Daoy (cell line): Measurements from ENCODE around the gene SLC52A3. TPM values are rescaled to one million over a fixed set of nuclear protein-coding genes. Genes with fewer than 3 reads are reported as not detected.
A peak's percentile ranks its signal among the peaks of the same experiment; 100 is the strongest.
"Not testable (repeated sequence)": the region's sequence is repeated elsewhere in the genome, so short reads cannot be mapped to it uniquely, and the experiment has no call there.

Experiments used
- DNase-seq: peaks from one replicate; pipeline ENCODE4 v3.0.0-alpha.2; 2015; ENCODE audit warnings: low read depth
- total RNA-seq: library from RNA; depleted of rRNA; stranded (reverse); fragments of >200 nt; shearing (Covaris generic); gene quantifications from 2 replicates; pipeline ENCODE4 v1.2.3, GENCODE V29; 2014; rRNA removed

Gene SLC52A3
- total RNA-seq, 1 experiment from 2014 or later, result 3.6 TPM

DNA sequence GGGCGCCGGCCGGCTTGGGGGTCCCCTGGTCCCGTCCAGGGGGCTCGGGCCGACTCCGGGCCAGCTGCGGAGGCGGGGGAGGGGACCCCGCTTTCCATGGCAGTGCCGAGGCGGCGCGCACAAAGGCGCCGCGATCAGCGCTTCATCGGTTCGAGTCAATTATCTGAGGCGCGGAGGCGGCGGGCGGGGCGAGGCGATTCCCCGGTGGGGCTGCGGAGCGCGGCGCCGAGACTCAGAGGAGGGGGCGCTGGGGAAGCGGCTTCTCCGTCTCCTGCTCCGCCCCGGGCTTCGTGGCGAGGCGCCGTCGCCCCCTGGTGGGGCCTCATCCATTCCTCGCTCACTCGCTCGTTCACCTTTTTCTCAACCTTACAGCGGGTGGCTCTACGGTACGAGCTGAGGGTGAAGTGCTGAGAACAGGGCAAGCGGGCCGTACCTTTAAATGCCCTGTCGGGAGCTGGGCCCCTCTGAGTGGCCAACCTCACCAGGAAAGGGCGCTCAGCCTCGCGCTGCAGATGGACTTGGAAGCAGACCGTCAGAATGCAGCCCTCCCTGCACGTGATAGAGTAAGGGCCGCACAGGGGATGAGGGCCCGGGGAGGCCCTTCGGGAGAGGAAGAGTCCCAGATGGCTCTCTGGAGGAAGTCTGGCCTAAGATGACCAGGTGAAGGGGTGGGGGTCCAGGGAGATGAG lies 39.9 kb downstream of the SLC52A3 start:
- DNase-seq, result peak; percentile 74

- no peak for DNase-seq
Measured at GRCh38 chr20:726160-726559, 42.1 kb downstream of the SLC52A3 start.

- DNase-seq, result no peak
Measured at GRCh38 chr20:725491-725890, 42.8 kb downstream of the SLC52A3 start.

DNA sequence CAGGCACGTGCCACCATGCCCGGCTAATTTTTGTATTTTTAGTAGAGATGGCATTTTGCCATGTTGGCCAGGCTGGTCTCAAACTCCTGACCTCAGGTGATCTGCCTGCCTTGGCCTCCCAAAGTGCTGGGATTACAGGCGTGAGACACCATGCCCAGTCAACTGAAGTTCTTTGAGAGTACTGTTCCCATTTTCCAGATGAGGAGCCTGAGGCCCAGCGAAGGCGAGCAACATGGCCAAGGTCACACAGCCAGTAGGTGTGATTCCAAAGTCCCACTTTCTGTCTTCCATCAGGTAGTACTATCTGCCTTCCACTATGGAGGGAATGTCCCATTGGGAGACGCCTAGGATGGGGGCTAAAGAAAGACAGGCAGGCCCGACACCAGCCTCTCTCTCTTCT lies 43.5 kb downstream of the SLC52A3 start:
- not testable (repeated sequence) for DNase-seq

DNA sequence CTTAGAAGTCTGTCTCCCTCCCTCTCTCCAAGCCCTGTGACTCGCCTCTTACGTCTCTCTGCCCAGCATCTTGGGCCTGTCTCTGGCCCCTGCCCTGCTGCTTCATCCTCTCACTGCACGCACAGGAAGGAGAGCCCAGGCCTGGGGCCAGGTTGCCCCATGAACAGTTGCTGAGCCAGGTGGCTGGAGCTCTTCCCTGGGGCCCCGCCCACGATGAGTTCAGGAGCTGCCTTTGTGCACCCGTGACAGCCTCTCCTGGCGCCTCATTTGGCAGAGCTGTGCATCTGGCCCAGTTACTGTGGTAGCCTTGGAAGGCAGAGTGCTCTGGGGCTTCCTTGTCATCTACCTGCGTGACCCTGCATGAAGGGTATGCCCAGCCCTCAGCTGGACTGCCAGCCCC lies 44.5 kb downstream of the SLC52A3 start:
- DNase-seq, result no peak

- no peak for DNase-seq
Measured at GRCh38 chr20:722822-723644, 45.3 kb downstream of the SLC52A3 start.

DNA sequence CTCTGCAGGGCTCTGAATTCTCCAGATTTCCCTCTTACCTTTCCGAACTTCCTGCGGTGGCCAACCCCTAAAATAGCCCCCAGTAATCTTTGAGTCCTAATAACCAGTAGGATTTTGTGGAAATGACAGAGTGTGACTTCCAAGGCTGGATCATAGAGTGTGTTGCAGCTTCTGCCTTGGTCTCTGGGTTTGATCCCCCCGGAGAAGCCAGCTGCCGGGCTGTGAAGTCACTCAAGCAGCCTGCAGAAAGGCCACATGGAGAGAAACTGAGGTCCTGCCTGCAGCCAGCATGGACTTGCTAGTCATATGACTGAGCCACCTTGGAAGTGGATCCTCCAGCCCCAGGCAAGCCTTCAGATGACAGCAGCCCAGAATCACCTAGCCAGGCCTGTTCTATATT lies 46.4 kb downstream of the SLC52A3 start:
- no peak for DNase-seq

- DNase-seq, result no peak
Measured at GRCh38 chr20:719816-720215, 48.5 kb downstream of the SLC52A3 start.

GRCh38 chr20:719068-719467 lies 49.2 kb downstream of the SLC52A3 start:
- DNase-seq, result no peak

DNA sequence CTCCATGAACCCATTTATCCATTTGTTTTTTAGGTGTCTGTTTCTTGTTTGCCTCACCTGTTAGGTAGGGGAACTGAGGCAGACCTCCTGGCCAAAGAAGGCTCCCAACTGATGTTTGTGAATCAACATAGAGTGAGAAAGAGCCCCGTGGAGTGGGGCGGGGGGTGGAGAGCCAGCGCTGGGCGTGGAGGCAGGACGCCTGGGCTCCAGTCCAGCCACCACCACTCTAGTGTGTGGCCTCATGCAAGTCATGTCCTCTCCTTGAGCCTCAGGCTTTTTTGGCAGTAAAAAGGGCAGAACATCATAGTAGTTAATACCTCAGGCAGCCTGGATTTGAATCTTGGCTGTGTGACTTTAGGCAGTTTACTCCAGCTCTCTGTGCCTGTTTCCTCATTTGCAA lies 50.5 kb downstream of the SLC52A3 start:
- DNase-seq, result no peak

DNA sequence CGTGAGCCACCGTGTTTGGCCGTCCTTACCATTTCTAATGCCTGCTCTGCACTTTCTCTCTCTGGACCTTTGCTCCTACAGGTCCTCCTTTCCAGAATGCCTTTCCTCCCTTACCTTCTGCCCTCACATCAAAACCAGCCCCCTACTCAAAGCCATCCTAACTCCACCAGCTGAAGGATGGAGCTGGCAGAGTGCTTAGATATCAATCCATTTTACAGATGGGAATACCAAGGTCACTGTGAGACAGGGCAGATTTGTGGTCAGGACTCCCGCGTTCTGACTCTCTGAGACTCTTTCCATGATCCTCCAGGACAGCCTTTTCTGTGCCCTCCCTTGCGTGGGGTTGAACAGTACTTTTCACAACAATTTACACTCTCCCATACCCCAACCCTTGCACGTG lies 51.0 kb downstream of the SLC52A3 start:
- no peak for DNase-seq

DNA sequence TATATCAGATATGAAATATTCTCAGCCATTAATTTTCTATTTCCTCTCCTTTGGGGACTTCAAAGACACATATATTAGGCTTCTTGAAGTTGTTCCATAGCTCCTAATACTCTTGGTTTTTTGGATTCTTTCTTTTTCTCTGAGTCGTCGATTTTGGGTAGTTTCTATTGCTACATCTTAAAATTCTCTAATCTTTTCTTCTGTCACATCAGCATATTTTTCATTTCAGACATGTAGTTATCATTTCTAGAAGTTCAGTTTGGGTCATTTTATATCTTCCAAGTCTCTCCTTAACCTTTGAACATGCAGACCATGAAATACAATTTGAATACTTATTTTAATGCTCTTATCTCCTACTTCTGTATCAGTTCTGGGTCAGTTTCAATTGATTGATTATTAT lies 53.8 kb downstream of the SLC52A3 start:
- no peak for DNase-seq

- DNase-seq, result no peak
Measured at GRCh38 chr20:711576-711975, 56.7 kb downstream of the SLC52A3 start.

GRCh38 chr20:710780-711450 lies 57.4 kb downstream of the SLC52A3 start:
- DNase-seq, result no peak

Other genes starting within 250 kb of the SLC52A3 start
- 123 and 154 TPM in 2 replicates for gene CSNK2A1, start 224.7 kb downstream of the SLC52A3 start, total RNA-seq
- gene TCF15, start 158.2 kb downstream of the SLC52A3 start, total RNA-seq, result 0.18 and 1.0 TPM in 2 replicates
- gene SRXN1, start 115.3 kb downstream of the SLC52A3 start, total RNA-seq, result 66.1 and 77.0 TPM in 2 replicates
- gene SCRT2, start 92.7 kb downstream of the SLC52A3 start, total RNA-seq, result not detected in 2 replicates
- 3.8 and 4.3 TPM in 2 replicates for gene FAM110A, start 65.2 kb upstream of the SLC52A3 start, total RNA-seq
- gene ANGPT4, start 147.8 kb upstream of the SLC52A3 start, total RNA-seq, result under 0.01 and 0.03 TPM in 2 replicates
- gene RSPO4, start 233.8 kb upstream of the SLC52A3 start, total RNA-seq, result 2.1 TPM in 1 of 2 replicates, not detected in the other